Kidney capillary endothelial cell (primary cell): ENCODE results near the gene BTBD3.

Source experiments
- DNase-seq: peaks from one replicate; pipeline ENCODE4 v3.0.0-alpha.2; 2018; ENCODE audit warnings: low spot score

BTBD3 gene

DNA sequence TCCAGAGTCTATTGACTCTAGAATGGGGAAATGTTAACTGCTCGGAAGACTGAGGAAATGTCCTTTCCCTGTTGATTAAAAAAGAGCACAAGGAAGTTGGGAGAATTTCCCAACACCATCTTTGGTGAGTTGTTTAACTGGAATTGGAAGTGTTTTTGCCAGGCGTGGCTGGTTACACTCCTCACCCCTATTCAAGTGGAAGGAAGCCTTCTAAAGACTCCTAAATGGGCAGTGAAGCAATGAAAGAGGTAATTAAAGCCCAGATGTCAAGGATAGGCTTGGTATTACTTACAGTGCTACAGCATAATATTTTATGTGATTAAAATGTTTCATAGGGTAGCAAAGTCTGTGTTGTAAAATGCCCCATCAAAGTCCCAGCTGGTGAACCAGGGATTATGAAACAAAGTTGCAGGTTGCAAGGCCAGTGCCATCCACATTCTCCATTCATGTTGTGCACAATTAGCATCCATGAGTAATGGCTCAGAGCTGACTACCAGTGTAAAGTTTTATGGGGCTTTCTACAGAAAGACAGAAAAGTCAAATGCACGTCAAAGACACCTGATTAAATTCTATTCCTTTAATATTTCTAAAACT, 52.6 kb downstream of the BTBD3 start:
- DNase-seq: no peak

DNA sequence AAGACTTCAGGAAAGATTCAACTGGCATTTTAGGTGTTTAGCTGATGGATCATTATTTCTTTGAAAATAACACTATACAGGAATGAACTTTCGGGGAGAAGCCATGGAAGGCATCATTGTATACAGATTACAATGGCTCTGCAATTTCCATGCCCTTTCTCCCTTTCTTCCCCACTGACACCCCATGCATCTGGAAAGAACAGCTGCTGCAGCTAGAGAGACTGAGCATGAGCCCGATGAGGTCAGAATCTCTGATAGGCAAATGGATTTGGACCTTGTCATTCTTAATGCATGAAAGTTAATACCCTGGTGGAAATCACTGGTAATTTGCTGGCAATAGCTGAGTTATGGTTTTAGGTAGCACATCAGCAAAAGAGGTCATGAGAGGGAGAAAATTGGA, 54.8 kb downstream of the BTBD3 start:
- DNase-seq: no peak
